Panc1 (cell line): ENCODE data around the gene CFAP299.

Experiments used
- CTCF ChIP-seq: fragments of 450-650 bp; IDR thresholded peaks from 2 replicates; pipeline ENCODE4 v1.5.1; 2017; ENCODE audit warnings: mild to moderate bottlenecking
- POLR2AphosphoS5 ChIP-seq: IDR thresholded peaks from 2 replicates; pipeline ENCODE4 v1.6.1; 2012; ENCODE audit warnings: mild to moderate bottlenecking, low read depth, low read length, moderate library complexity
- REST ChIP-seq, 2 experiments: IDR thresholded peaks; 2 replicates each; pipeline ENCODE4 v1.6.1; 2011 to 2012; ENCODE audit warnings: low read depth in 2 of 2, control low read depth in 1 of 2, low read length in 1 of 2, mild to moderate bottlenecking in 1 of 2, moderate library complexity in 1 of 2; ENCODE audit not compliant: insufficient read depth in 1 of 2
- TCF7L2 ChIP-seq: IDR thresholded peaks from 2 replicates; pipeline ENCODE4 v1.6.1; 2011; ENCODE audit warnings: mild to moderate bottlenecking, low read depth, low read length, inconsistent platforms

DNA sequence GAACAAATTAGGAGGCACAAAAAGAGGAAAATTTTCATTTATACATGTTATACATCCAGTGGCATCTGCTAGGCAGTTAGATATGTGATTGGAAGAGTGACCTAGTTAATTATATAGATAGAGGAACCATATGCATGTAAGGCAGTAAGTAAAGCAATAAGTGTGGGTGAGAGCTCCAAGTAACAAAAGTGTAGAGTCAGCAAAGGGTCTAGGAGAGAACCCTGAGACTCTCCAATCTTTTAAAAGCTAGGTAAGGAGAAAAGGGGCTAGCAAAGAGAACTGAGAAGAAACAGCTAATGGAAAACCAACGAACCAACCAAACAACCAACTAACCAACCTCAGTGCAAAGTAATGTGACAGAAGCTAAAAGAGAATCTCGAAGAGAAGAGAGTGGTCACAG lies 3.8 kb upstream of the CFAP299 start:
- no peak for TF ChIP-seq CTCF
- no peak for TF ChIP-seq TCF7L2
- TF ChIP-seq POLR2AphosphoS5 = no peak
- no peak for TF ChIP-seq REST (IDR thresholded peaks at IDR 0.05; ENCODE audit: insufficient read depth in 1 of 2, low read depth in 2 of 2, low read length in 1 of 2)
